Natural killer cell (primary cell): ENCODE measurements around the gene HEPACAM. TPM values are rescaled to one million over a fixed set of nuclear protein-coding genes. Genes with fewer than 3 reads are reported as not detected.

Experiments used
- ATAC-seq, 3 donors: fragments of 150-1000 bp in 2 of 3; fragments of 200-7000 bp in 1 of 3; cut with Tn5 transposase; 1 replicate in 1 of 3; 2 replicates in 2 of 3; pipeline ENCODE4 v1.10.0; 2021; ENCODE audit warnings: mild to moderate bottlenecking in 2 of 3, moderate library complexity in 2 of 3
- DNase-seq, 2 donors: peaks; one replicate each; pipeline versions ENCODE4 v3.0.0 to v3.0.0-alpha.2; 2013 to 2021; ENCODE audit warnings: mixed read lengths in 1 of 2
- H3K27ac ChIP-seq: one replicate; pipeline ENCODE4 v1.5.1; 2013; ENCODE audit warnings: mild to moderate bottlenecking, low read length
- H3K27me3 ChIP-seq: one replicate; pipeline ENCODE4 v1.6.1; 2013; ENCODE audit warnings: low read length; ENCODE audit not compliant: control insufficient read depth, insufficient read depth
- H3K36me3 ChIP-seq: one replicate; pipeline ENCODE4 v1.6.1; 2013; ENCODE audit warnings: low read length; ENCODE audit not compliant: control insufficient read depth, insufficient read depth
- H3K4me1 ChIP-seq: one replicate; pipeline ENCODE4 v1.6.1; 2013; ENCODE audit warnings: low read length; ENCODE audit not compliant: control insufficient read depth, insufficient read depth
- H3K4me3 ChIP-seq: one replicate; pipeline ENCODE4 v1.5.1; 2013; ENCODE audit warnings: low read length
- H3K9me3 ChIP-seq: one replicate; pipeline ENCODE4 v1.6.1; 2013; ENCODE audit warnings: low read length; ENCODE audit not compliant: control insufficient read depth, insufficient read depth
- H3K27ac Mint-ChIP-seq, 2 donors: one replicate each; pipeline ENCODE4 v1.8.0; 2022; ENCODE audit warnings: mild to moderate bottlenecking in 2 of 2, mixed read lengths in 2 of 2, moderate library complexity in 1 of 2
- H3K27me3 Mint-ChIP-seq, 2 donors: one replicate each; pipeline ENCODE4 v1.8.0; 2022; ENCODE audit warnings: low read depth in 2 of 2, mixed read lengths in 2 of 2
- H3K36me3 Mint-ChIP-seq: one replicate; pipeline ENCODE4 v1.8.0; 2022; ENCODE audit warnings: mixed read lengths
- H3K4me1 Mint-ChIP-seq, 2 donors: one replicate each; pipeline ENCODE4 v1.8.0; 2022; ENCODE audit warnings: mixed read lengths in 2 of 2
- H3K4me3 Mint-ChIP-seq: one replicate; pipeline ENCODE4 v1.8.0; 2022; ENCODE audit warnings: mild to moderate bottlenecking, moderate library complexity, mixed read lengths
- H3K9me3 Mint-ChIP-seq, 2 donors: one replicate each; pipeline ENCODE4 v1.8.0; 2022; ENCODE audit warnings: mixed read lengths in 2 of 2
- WGBS: methylation state at CpG from one replicate; pipeline ENCODE4 v1.1.7; 2013; ENCODE audit warnings: missing lambda C conversion rate; ENCODE audit not compliant: insufficient coverage; 5-methylcytosine and 5-hydroxymethylcytosine counted together
- intact Hi-C: fragments of 100-400 bp; cut with micrococcal nuclease; formaldehyde crosslinking; loops from one replicate; pipeline ENCODE4 v1.14.2; 2022
- total RNA-seq, 4 donors: library from RNA; stranded (reverse); fragments of 120-200 nt in 1 of 4; gene quantifications; one replicate each; pipeline versions ENCODE4 v1.2.3 to v1.2.4, GENCODE V29; 2013 to 2022
- TF ChIP-seq, protein P1 (sequence below): fragments of 200-600 bp; IDR thresholded peaks from one replicate; pipeline ENCODE4 v1.8.0; 2022; ENCODE audit warnings: antibody characterized with exemption

The HEPACAM gene
- total RNA-seq, 3 donors from 2014 or later (not counting 1 experiment from before 2014, with no cell fraction given) = not detected

DNA sequence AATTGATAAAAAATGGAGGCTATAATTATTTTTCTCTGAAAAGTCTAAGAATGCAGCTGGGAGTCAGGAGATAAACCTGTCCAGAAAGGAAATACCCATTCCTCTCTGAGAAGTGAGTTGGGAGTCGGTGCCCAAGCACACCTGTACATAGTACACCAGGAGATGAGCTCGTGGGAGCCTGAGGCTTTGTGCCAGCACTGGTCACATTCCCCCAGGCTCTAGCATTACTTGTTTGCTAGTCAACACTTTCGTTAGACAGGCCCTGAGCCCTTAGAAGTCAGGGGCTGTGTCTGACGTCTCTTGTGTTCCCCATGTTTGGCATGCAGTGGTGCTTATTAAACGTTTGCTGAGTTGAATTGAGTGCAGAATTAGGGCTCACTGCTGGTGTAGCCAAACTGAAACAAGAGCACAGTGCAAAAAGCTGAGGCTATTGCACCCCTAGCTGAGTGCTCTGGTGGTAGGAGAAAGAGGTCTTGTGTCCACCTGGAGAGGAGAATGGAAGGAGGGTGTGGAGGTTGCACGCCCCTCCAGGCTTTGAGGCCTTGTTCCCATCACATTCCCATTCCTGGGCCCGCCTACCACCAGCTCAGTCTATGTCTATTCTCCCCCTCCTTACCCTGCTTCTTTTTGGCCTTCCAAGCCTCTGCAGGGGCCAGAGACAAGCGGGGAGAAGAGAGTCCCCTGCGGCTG, 45.0 kb downstream of the HEPACAM start:
- H3K27ac ChIP-seq = no peak overlapping the region
- H3K36me3 ChIP-seq = no peaks in the 10 kb centered on the region

DNA sequence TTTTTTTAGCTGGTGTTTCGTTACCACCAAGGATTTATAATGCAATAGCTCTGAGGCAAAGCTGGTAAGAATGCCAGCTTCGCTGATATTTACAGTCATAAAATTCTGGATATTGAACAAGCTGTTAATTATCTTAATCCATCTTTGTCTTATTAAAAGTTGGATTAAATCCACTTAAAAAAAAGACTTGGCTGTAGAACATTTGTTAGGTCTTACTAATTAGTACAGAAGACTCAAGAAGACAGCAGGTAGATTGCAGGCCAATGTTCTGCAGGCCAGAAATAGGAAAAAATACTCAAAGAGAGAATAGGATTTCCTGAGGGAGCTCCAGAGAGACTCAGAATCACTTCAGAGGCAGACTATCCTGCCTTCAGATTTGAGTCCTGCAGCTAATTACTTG, 45.7 kb downstream of the HEPACAM start:
- TF ChIP-seq, protein P1, sequence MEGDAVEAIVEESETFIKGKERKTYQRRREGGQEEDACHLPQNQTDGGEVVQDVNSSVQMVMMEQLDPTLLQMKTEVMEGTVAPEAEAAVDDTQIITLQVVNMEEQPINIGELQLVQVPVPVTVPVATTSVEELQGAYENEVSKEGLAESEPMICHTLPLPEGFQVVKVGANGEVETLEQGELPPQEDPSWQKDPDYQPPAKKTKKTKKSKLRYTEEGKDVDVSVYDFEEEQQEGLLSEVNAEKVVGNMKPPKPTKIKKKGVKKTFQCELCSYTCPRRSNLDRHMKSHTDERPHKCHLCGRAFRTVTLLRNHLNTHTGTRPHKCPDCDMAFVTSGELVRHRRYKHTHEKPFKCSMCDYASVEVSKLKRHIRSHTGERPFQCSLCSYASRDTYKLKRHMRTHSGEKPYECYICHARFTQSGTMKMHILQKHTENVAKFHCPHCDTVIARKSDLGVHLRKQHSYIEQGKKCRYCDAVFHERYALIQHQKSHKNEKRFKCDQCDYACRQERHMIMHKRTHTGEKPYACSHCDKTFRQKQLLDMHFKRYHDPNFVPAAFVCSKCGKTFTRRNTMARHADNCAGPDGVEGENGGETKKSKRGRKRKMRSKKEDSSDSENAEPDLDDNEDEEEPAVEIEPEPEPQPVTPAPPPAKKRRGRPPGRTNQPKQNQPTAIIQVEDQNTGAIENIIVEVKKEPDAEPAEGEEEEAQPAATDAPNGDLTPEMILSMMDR = no peak
- Mint-ChIP-seq H3K4me3 (no peak overlapping the region), H3K9me3 (no peaks in the 10 kb centered on the region), H3K27me3 (peaks cover 0 to 5% of the 10 kb centered on the region in 2 donors), H3K4me1 (no peaks in the 10 kb centered on the region), H3K36me3 (no peaks in the 10 kb centered on the region), H3K27ac (no peak overlapping the region)
- Histone ChIP-seq H3K4me3 (no peak overlapping the region), H3K36me3 (no peaks in the 10 kb centered on the region), H3K27me3 (no peaks in the 10 kb centered on the region), H3K9me3 (no peaks in the 10 kb centered on the region), H3K27ac (no peak overlapping the region), H3K4me1 (no peaks in the 10 kb centered on the region)
- intact Hi-C loops = no loop called here
- no peak for DNase-seq
- WGBS = no CpG with 5 or more reads among the region's 2 CpGs
- no peak for ATAC-seq

More for the DNA sequence above, 45.0 kb downstream of the HEPACAM start:
- ATAC-seq = no peak
- H3K4me1 Mint-ChIP-seq = no peaks in the 10 kb centered on the region
- Histone ChIP-seq H3K9me3 (no peaks in the 10 kb centered on the region), H3K4me1 (no peaks in the 10 kb centered on the region), H3K27me3 (no peaks in the 10 kb centered on the region), H3K4me3 (no peak overlapping the region)
- 84% methylated on average over 9 of the region's 9 CpGs for WGBS
- TF ChIP-seq, protein P1 = no peak
- H3K27ac Mint-ChIP-seq = no peak overlapping the region
- H3K27me3 Mint-ChIP-seq = peaks cover 0 to 5% of the 10 kb centered on the region in 2 donors
- no peak for DNase-seq
- intact Hi-C loops = no loop called here
- H3K9me3 Mint-ChIP-seq = no peaks in the 10 kb centered on the region
- H3K4me3 Mint-ChIP-seq = no peak overlapping the region
- H3K36me3 Mint-ChIP-seq = no peaks in the 10 kb centered on the region

DNA sequence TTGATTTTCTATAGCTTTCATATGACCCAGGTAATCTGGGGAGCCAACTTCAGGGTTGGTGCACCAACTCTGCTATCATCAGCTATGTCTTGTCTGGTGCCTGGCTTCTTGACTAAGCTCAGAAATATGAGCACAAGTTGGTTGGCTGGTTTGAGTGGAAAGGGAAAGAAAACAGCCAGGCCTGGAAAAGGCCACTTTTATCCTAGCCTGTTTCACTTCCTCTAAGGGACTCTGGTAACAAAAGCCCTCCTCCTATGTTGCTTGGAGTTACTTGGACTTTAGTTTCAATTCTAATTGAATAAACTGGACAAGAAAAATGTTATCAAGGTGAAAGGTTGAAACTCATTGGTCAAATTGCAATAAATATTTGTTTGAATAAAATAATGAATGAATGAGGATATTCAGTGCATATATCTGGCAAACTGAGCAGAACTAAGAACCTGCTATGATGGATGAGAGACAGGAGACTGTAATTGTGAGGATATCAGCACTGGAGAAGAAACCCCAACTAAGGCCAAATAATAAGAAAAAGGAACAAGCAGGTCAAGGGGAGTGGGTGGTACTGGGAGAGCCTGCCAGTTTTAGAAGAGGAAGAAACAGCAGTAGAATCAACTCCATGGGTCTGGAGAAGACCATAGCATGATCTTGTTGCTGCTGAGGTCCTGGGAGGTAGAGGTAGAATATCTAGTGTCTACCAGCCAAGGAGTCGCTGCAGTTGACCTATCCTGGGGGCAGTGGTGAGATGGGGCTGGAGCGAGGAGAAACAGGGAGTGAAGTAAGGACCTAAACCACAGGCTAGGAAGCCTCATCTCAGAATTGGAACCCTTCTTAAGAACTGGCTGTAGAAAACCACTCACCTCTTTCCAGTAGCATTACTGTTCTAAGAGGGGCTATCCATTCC, 46.4 kb downstream of the HEPACAM start:
- no peak for ATAC-seq

More for the DNA sequence above, 46.4 kb downstream of the HEPACAM start:
- TF ChIP-seq, protein P1 = no peak
- H3K36me3 Mint-ChIP-seq = no peaks in the 10 kb centered on the region
- Histone ChIP-seq H3K27ac (no peak overlapping the region), H3K36me3 (no peaks in the 10 kb centered on the region), H3K27me3 (no peaks in the 10 kb centered on the region), H3K4me3 (no peak overlapping the region), H3K9me3 (no peaks in the 10 kb centered on the region), H3K4me1 (no peaks in the 10 kb centered on the region)
- no peak for DNase-seq
- intact Hi-C loops = no loop called here
- H3K27me3 Mint-ChIP-seq = peaks cover 0 to 5% of the 10 kb centered on the region in 2 donors
- H3K9me3 Mint-ChIP-seq = no peaks in the 10 kb centered on the region
- H3K27ac Mint-ChIP-seq = no peak overlapping the region
- H3K4me3 Mint-ChIP-seq = no peak overlapping the region
- 71% methylated on average over 2 of the region's 2 CpGs for WGBS
- H3K4me1 Mint-ChIP-seq = no peaks in the 10 kb centered on the region
